Measurements from ENCODE around the gene CAPN14. TPM values are rescaled to one million over a fixed set of nuclear protein-coding genes. Genes with fewer than 3 reads are reported as not detected.

The CAPN14 gene
- polyA plus RNA-seq, 12 donors = 0.04 to 0.14 (median 0.08) TPM; not detected in 8

GRCh38 chr2:31140151-31140550 is 77.2 kb downstream of the CAPN14 start:
- no peak for DNase-seq

- DNase-seq = no peak
These were observed 77.6 kb downstream of the CAPN14 start for GRCh38 chr2:31139671-31140070.

GRCh38 chr2:31138037-31138962 is 79.0 kb downstream of the CAPN14 start, which contains the start of gene GALNT14:
TSS of gene GALNT14 (minus strand) at chr2:31138440. CDS start at chr2:31138086, 354 bp downstream.
- DNase-seq = peak; percentile 25

GRCh38 chr2:31137211-31138036 is 79.9 kb downstream of the CAPN14 start:
- DNase-seq = no peak

GRCh38 chr2:31136732-31137131 is 80.6 kb downstream of the CAPN14 start:
- DNase-seq = no peak

- DNase-seq = no peak
These were observed 81.3 kb downstream of the CAPN14 start for GRCh38 chr2:31136000-31136399.

- DNase-seq = no peak
These were observed 82.8 kb downstream of the CAPN14 start for GRCh38 chr2:31134480-31134879.

- DNase-seq = no peak
These were observed 84.5 kb downstream of the CAPN14 start for GRCh38 chr2:31132786-31133185.

GRCh38 chr2:31131871-31132270 is 85.4 kb downstream of the CAPN14 start:
- DNase-seq = no peak

GRCh38 chr2:31129375-31130171 is 87.7 kb downstream of the CAPN14 start:
- DNase-seq = no peak

- no peak for DNase-seq
These were observed 89.4 kb downstream of the CAPN14 start for GRCh38 chr2:31127931-31128330.

- DNase-seq = no peak
These were observed 91.2 kb downstream of the CAPN14 start for GRCh38 chr2:31125918-31126695.

GRCh38 chr2:31124904-31125303 is 92.4 kb downstream of the CAPN14 start:
- no peak for DNase-seq

Other genes with a start within 250 kb of the CAPN14 start
- gene GALNT14, start 79.1 kb downstream of the CAPN14 start, polyA plus RNA-seq (ENCODE audit: insufficient read length in 12 of 12) = 1 to 10 TPM in 10 of 12 donors, not detected in 2; 2.1 to 5.2 (median 3.0) TPM
- gene EHD3, start 16.6 kb upstream of the CAPN14 start, polyA plus RNA-seq (ENCODE audit: insufficient read length in 12 of 12) = 1 to 10 TPM in 11 of 12 donors, not detected in 1; 3.4 to 5.1 (median 4.2) TPM
- 10 to 100 TPM in 1 of 12 donors, under 1 TPM in 2, not detected in 9; 0.11 to 11.0 (median 0.12) TPM for gene XDH, start 197.2 kb upstream of the CAPN14 start, polyA plus RNA-seq (ENCODE audit: insufficient read length in 12 of 12)